ENCODE data around the gene CTXN2. TPM values are rescaled to one million over a fixed set of nuclear protein-coding genes. Genes with fewer than 3 reads are reported as not detected.

CTXN2 gene
- polyA plus RNA-seq, 1 experiment, result not detected

- POLR2A ChIA-PET, result no interaction called here
- Histone ChIP-seq H3K27me3 (ENCODE audit: control insufficient read depth, insufficient read depth, low read length) (no peaks in the 10 kb centered on the region), H3K27ac (ENCODE audit: low read depth, low read length) (no peak overlapping the region), H3K4me3 (ENCODE audit: low read depth, low read length) (no peak overlapping the region), H3K9me3 (ENCODE audit: control insufficient read depth, insufficient read depth, low read length) (no peaks in the 10 kb centered on the region)
- CTCF ChIA-PET, result interaction anchor here (1.2 to 1.3 kb wide), 2 partner anchors 10 to 136 kb away, joined by 3 read pairs; no protein-coding TSS in a partner anchor
- TF ChIP-seq, protein P1, sequence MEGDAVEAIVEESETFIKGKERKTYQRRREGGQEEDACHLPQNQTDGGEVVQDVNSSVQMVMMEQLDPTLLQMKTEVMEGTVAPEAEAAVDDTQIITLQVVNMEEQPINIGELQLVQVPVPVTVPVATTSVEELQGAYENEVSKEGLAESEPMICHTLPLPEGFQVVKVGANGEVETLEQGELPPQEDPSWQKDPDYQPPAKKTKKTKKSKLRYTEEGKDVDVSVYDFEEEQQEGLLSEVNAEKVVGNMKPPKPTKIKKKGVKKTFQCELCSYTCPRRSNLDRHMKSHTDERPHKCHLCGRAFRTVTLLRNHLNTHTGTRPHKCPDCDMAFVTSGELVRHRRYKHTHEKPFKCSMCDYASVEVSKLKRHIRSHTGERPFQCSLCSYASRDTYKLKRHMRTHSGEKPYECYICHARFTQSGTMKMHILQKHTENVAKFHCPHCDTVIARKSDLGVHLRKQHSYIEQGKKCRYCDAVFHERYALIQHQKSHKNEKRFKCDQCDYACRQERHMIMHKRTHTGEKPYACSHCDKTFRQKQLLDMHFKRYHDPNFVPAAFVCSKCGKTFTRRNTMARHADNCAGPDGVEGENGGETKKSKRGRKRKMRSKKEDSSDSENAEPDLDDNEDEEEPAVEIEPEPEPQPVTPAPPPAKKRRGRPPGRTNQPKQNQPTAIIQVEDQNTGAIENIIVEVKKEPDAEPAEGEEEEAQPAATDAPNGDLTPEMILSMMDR (IDR thresholded peaks at IDR 0.05; ENCODE audit: low read depth, low read length), result no peak
- DNase-seq (ENCODE audit: low read depth, low spot score), result peak; percentile 26
These were observed 41.6 kb upstream of the CTXN2 start for GRCh38 chr15:48149858-48150257.

DNA sequence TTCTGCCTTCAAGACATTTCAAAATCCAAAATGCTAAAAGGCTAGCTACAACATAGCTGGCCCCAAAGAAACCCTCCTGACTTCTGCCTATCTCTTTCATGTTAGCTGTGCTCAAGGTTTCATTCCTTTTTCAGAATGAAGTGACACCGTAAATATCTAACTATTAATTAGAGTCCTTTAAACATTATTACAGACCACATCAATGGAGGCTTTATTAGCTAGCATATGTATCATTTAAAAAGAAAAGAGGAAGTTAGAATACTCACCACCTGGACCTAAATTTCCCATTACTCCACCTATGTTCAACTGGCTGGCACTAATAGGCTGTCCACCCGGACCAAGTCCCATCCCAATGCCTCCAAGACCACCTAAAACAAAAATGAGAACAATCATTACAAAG, 37.9 kb upstream of the CTXN2 start:
- ChIA-PET CTCF (no interaction called here), POLR2A (no interaction called here)
- DNase-seq (ENCODE audit: low read depth, low spot score), result no peak
- TF ChIP-seq, protein P1 (IDR thresholded peaks at IDR 0.05; ENCODE audit: low read depth, low read length), result no peak
- H3K4me3 ChIP-seq (ENCODE audit: low read depth, low read length), result no peak overlapping the region
- H3K9me3 ChIP-seq (ENCODE audit: control insufficient read depth, insufficient read depth, low read length), result no peaks in the 10 kb centered on the region
- H3K27me3 ChIP-seq (ENCODE audit: control insufficient read depth, insufficient read depth, low read length), result no peaks in the 10 kb centered on the region
- no peak overlapping the region for H3K27ac ChIP-seq (ENCODE audit: low read depth, low read length)

GRCh38 chr15:48168616-48169015, 22.8 kb upstream of the CTXN2 start:
- H3K9me3 ChIP-seq (ENCODE audit: control insufficient read depth, insufficient read depth, low read length), result no peaks in the 10 kb centered on the region
- no peak overlapping the region for H3K27ac ChIP-seq (ENCODE audit: low read depth, low read length)
- TF ChIP-seq, protein P1 (IDR thresholded peaks at IDR 0.05; ENCODE audit: low read depth, low read length), result no peak
- ChIA-PET CTCF (no interaction called here), POLR2A (no interaction called here)
- no peak for DNase-seq (ENCODE audit: low read depth, low spot score)
- H3K4me3 ChIP-seq (ENCODE audit: low read depth, low read length), result no peak overlapping the region
- no peaks in the 10 kb centered on the region for H3K27me3 ChIP-seq (ENCODE audit: control insufficient read depth, insufficient read depth, low read length)

GRCh38 chr15:48170981-48171380, 20.5 kb upstream of the CTXN2 start:
- CTCF ChIA-PET, result no interaction called here
- Histone ChIP-seq H3K4me3 (ENCODE audit: low read depth, low read length) (no peak overlapping the region), H3K27ac (ENCODE audit: low read depth, low read length) (no peak overlapping the region), H3K9me3 (ENCODE audit: control insufficient read depth, insufficient read depth, low read length) (no peaks in the 10 kb centered on the region), H3K27me3 (ENCODE audit: control insufficient read depth, insufficient read depth, low read length) (no peaks in the 10 kb centered on the region)
- DNase-seq (ENCODE audit: low read depth, low spot score), result no peak
- POLR2A ChIA-PET, result no interaction called here
- TF ChIP-seq, protein P1 (IDR thresholded peaks at IDR 0.05; ENCODE audit: low read depth, low read length), result no peak

DNA sequence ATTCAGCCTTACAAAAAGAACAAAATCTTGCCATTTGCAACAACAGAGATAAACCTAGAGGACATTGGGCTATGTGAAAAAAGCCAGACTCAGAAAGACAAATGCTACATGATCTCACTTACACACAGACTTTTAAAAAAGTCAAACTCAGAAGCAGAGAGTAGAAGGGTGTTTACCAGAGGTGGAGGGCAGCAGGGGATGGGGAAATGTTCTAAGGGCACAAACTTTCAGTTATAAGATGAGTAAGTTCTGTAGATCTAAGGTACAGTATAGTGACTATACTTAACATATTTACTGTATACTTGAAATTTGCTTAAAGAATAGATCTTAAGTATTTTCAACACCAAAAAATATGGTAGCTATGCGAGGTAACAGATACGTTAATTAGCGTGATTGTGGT, 16.3 kb upstream of the CTXN2 start:
- TF ChIP-seq, protein P1 (IDR thresholded peaks at IDR 0.05; ENCODE audit: low read depth, low read length), result no peak
- H3K9me3 ChIP-seq (ENCODE audit: control insufficient read depth, insufficient read depth, low read length), result no peaks in the 10 kb centered on the region
- ChIA-PET CTCF (no interaction called here), POLR2A (no interaction called here)
- no peaks in the 10 kb centered on the region for H3K27me3 ChIP-seq (ENCODE audit: control insufficient read depth, insufficient read depth, low read length)
- no peak overlapping the region for H3K27ac ChIP-seq (ENCODE audit: low read depth, low read length)
- H3K4me3 ChIP-seq (ENCODE audit: low read depth, low read length), result no peak overlapping the region
- no peak for DNase-seq (ENCODE audit: low read depth, low spot score)
